GM18873 (cell line): ENCODE results near the gene RITA1.

Source experiments
- ATAC-seq: cut with Tn5 transposase; IDR thresholded peaks from one replicate; pipeline ENCODE4 v1.9.1; 2021; ENCODE audit warnings: mild to moderate bottlenecking, moderate library complexity, moderate number of reproducible peaks; ENCODE audit not compliant: unreplicated experiment, low FRiP score

The RITA1 gene

GRCh38 chr12:113241191-113242025 is 55.9 kb downstream of the RITA1 start:
- no peak for ATAC-seq
